ENCODE results near the gene LRP1.

The LRP1 gene

DNA sequence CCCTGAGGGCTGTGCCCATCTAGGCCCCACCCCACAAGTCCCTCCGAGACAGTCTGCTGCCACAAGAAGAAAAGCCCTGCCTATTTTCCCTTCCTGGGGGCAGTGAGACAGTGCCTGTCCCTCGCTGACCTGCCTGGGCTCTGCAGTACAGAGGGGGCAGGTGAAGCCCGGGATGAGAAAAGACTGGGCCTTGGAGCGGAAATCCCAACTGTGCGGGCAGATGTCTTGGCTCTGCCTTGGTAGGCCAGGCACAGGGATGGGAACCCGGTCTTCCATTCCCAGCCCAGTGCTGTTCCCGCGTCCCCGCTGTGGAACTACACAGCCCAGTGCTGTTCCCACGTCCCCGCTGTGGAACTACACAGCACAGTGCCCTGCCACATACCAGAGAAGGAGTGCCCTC is 75.5 kb downstream of the LRP1 start:
- Histone ChIP-seq H3K4me3 (no peak overlapping the region), H3K4me1 (no peaks in the 10 kb centered on the region), H3K36me3 (replicated peaks) (no peaks in the 10 kb centered on the region; the same call in none of the 2 replicates), H3K27me3 (ENCODE audit: low read depth) (no peaks in the 10 kb centered on the region), H3K9me3 (no peaks in the 10 kb centered on the region)
- in situ Hi-C loops (cut with MboI; ENCODE audit: low sequenced_read_pairs), result no loop called here
- DNase-seq (ENCODE audit: low spot score in 2 of 2), result no peak

GRCh38 chr12:57204454-57204853 is 76.2 kb downstream of the LRP1 start:
- H3K9me3 ChIP-seq, result no peaks in the 10 kb centered on the region
- in situ Hi-C loops (cut with MboI; ENCODE audit: low sequenced_read_pairs), result no loop called here
- no peak overlapping the region for H3K4me3 ChIP-seq
- no peaks in the 10 kb centered on the region for H3K4me1 ChIP-seq
- H3K27me3 ChIP-seq (ENCODE audit: low read depth), result no peaks in the 10 kb centered on the region
- no peaks in the 10 kb centered on the region; the same call in none of the 2 replicates for H3K36me3 ChIP-seq (replicated peaks)
- no peak for DNase-seq (ENCODE audit: low spot score in 2 of 2)

DNA sequence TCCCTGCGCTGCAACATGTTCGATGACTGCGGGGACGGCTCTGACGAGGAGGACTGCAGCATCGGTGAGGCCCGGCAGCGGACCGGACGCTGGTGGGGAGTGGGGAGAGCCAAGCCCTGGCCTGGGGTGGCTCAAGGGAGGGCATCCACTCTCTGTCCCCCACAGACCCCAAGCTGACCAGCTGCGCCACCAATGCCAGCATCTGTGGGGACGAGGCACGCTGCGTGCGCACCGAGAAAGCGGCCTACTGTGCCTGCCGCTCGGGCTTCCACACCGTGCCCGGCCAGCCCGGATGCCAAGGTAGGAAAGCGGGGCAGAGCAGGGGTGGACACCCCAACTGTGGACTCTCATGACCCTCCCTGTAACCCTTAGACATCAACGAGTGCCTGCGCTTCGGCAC is 76.9 kb downstream of the LRP1 start:
- no peaks in the 10 kb centered on the region for H3K27me3 ChIP-seq (ENCODE audit: low read depth)
- in situ Hi-C loops (cut with MboI; ENCODE audit: low sequenced_read_pairs), result no loop called here
- no peaks in the 10 kb centered on the region for H3K9me3 ChIP-seq
- H3K4me3 ChIP-seq, result no peak overlapping the region
- H3K36me3 ChIP-seq (replicated peaks), result no peaks in the 10 kb centered on the region; the same call in none of the 2 replicates
- DNase-seq (ENCODE audit: low spot score in 2 of 2), result no peak
- H3K4me1 ChIP-seq, result no peaks in the 10 kb centered on the region

- H3K9me3 ChIP-seq, result no peaks in the 10 kb centered on the region
- H3K36me3 ChIP-seq (replicated peaks), result no peaks in the 10 kb centered on the region; the same call in none of the 2 replicates
Measured at GRCh38 chr12:57205931-57206330, 77.6 kb downstream of the LRP1 start.

GRCh38 chr12:57207731-57208630 is 79.7 kb downstream of the LRP1 start:
- in situ Hi-C loops (cut with MboI; ENCODE audit: low sequenced_read_pairs), result no loop called here
- Histone ChIP-seq H3K4me1 (no peaks in the 10 kb centered on the region), H3K27me3 (ENCODE audit: low read depth) (no peaks in the 10 kb centered on the region), H3K4me3 (no peak overlapping the region), H3K9me3 (no peaks in the 10 kb centered on the region), H3K36me3 (replicated peaks) (peaks cover 4% of the 10 kb centered on the region)
- DNase-seq (ENCODE audit: low spot score in 2 of 2), result no peak

More at GRCh38 chr12:57205931-57206330, 77.6 kb downstream of the LRP1 start:
- H3K4me1 ChIP-seq, result no peaks in the 10 kb centered on the region
- H3K4me3 ChIP-seq, result no peak overlapping the region
- in situ Hi-C loops (cut with MboI; ENCODE audit: low sequenced_read_pairs), result no loop called here
- no peak for DNase-seq (ENCODE audit: low spot score in 2 of 2)
- no peaks in the 10 kb centered on the region for H3K27me3 ChIP-seq (ENCODE audit: low read depth)

DNA sequence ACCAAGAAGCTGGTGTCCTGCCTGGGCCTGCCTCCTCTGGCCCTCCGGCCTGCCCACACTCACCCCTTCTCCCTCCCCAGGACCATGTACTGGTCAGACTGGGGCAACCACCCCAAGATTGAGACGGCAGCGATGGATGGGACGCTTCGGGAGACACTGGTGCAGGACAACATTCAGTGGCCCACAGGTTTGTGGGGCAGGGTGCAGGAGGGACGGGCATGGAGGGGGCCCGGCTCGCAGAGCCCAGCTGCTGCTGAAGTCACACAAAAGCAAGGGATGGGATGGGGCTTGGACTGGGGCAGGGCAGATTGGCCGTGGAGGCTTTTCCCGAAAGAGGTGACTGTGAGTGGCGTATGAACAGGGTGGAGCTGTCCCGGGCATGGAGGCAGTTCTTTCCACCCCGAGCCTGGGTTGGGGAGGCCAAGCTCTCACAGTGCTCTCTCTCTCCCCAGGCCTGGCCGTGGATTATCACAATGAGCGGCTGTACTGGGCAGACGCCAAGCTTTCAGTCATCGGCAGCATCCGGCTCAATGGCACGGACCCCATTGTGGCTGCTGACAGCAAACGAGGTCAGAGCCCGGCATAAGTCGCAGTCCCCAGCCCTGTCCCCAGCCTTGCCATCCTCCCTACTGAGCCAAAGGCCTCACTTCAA is 80.5 kb downstream of the LRP1 start:
- H3K4me3 ChIP-seq, result no peak overlapping the region
- no peak for DNase-seq (ENCODE audit: low spot score in 2 of 2)
- H3K4me1 ChIP-seq, result peaks cover 3% of the 10 kb centered on the region
- peaks cover 4% of the 10 kb centered on the region for H3K36me3 ChIP-seq (replicated peaks)
- in situ Hi-C loops (cut with MboI; ENCODE audit: low sequenced_read_pairs), result no loop called here
- H3K27me3 ChIP-seq (ENCODE audit: low read depth), result no peaks in the 10 kb centered on the region
- H3K9me3 ChIP-seq, result no peaks in the 10 kb centered on the region

GRCh38 chr12:57209916-57210315 is 81.6 kb downstream of the LRP1 start:
- DNase-seq (ENCODE audit: low spot score in 2 of 2), result no peak
- H3K4me1 ChIP-seq, result peaks cover 6% of the 10 kb centered on the region
- peaks cover 1% of the 10 kb centered on the region for H3K27me3 ChIP-seq (ENCODE audit: low read depth)
- in situ Hi-C loops (cut with MboI; ENCODE audit: low sequenced_read_pairs), result no loop called here
- peaks cover 4% of the 10 kb centered on the region; the same call in 1 of the 2 replicates for H3K36me3 ChIP-seq (replicated peaks)
- no peaks in the 10 kb centered on the region for H3K9me3 ChIP-seq
- no peak overlapping the region for H3K4me3 ChIP-seq

GRCh38 chr12:57210461-57210860 is 82.2 kb downstream of the LRP1 start:
- peaks cover 4% of the 10 kb centered on the region; the same call in 1 of the 2 replicates for H3K36me3 ChIP-seq (replicated peaks)
- peaks cover 5% of the 10 kb centered on the region for H3K27me3 ChIP-seq (ENCODE audit: low read depth)
- H3K4me3 ChIP-seq, result no peak overlapping the region
- in situ Hi-C loops (cut with MboI; ENCODE audit: low sequenced_read_pairs), result no loop called here
- peaks cover 6% of the 10 kb centered on the region for H3K4me1 ChIP-seq
- no peak for DNase-seq (ENCODE audit: low spot score in 2 of 2)
- no peaks in the 10 kb centered on the region for H3K9me3 ChIP-seq

GRCh38 chr12:57210926-57211692 is 82.8 kb downstream of the LRP1 start:
- peaks cover 4% of the 10 kb centered on the region; the same call in 1 of the 2 replicates for H3K36me3 ChIP-seq (replicated peaks)
- no peak for DNase-seq (ENCODE audit: low spot score in 2 of 2)
- in situ Hi-C loops (cut with MboI; ENCODE audit: low sequenced_read_pairs), result no loop called here
- peaks cover 6% of the 10 kb centered on the region for H3K4me1 ChIP-seq
- H3K27me3 ChIP-seq (ENCODE audit: low read depth), result peaks cover 11% of the 10 kb centered on the region
- H3K9me3 ChIP-seq, result no peaks in the 10 kb centered on the region
- H3K4me3 ChIP-seq, result no peak overlapping the region

DNA sequence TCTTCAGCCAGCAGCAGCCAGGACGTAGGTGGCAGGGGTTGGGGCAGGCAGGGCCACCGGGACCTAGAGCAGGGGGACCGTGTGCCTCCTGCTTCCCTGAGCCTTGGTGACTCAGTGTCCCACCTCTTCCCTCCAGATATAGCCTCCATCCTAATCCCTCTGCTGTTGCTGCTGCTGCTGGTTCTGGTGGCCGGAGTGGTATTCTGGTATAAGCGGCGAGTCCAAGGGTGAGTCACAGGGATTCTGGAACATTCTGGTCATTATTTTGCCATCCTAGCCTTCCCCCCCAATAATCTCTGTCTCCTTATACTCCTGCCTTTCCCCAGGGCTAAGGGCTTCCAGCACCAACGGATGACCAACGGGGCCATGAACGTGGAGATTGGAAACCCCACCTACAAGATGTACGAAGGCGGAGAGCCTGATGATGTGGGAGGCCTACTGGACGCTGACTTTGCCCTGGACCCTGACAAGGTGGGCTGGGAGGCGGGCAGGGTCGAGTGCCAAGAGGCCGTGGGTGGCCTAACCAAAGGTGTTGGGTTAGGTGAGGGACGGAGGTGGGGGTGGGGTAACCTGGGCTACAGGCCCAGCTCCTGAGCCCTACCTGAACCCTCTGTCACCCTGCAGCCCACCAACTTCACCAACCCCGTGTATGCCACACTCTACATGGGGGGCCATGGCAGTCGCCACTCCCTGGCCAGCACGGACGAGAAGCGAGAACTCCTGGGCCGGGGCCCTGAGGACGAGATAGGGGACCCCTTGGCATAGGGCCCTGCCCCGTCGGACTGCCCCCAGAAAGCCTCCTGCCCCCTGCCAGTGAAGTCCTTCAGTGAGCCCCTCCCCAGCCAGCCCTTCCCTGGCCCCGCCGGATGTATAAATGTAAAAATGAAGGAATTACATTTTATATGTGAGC is 83.8 kb downstream of the LRP1 start:
- in situ Hi-C loops (cut with MboI; ENCODE audit: low sequenced_read_pairs), result no loop called here
- Histone ChIP-seq H3K4me3 (no peak overlapping the region), H3K9me3 (no peaks in the 10 kb centered on the region), H3K27me3 (ENCODE audit: low read depth) (peaks cover 11% of the 10 kb centered on the region), H3K36me3 (replicated peaks) (peaks cover 4% of the 10 kb centered on the region; the same call in 1 of the 2 replicates), H3K4me1 (peaks cover 6% of the 10 kb centered on the region)
- no peak for DNase-seq (ENCODE audit: low spot score in 2 of 2)

DNA sequence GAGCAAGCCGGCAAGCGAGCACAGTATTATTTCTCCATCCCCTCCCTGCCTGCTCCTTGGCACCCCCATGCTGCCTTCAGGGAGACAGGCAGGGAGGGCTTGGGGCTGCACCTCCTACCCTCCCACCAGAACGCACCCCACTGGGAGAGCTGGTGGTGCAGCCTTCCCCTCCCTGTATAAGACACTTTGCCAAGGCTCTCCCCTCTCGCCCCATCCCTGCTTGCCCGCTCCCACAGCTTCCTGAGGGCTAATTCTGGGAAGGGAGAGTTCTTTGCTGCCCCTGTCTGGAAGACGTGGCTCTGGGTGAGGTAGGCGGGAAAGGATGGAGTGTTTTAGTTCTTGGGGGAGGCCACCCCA is 84.4 kb downstream of the LRP1 start:
- peaks cover 4% of the 10 kb centered on the region; the same call in 1 of the 2 replicates for H3K36me3 ChIP-seq (replicated peaks)
- H3K27me3 ChIP-seq (ENCODE audit: low read depth), result peaks cover 11% of the 10 kb centered on the region
- H3K9me3 ChIP-seq, result no peaks in the 10 kb centered on the region
- in situ Hi-C loops (cut with MboI; ENCODE audit: low sequenced_read_pairs), result no loop called here
- no peak overlapping the region for H3K4me3 ChIP-seq
- DNase-seq (ENCODE audit: low spot score in 2 of 2), result no peak
- H3K4me1 ChIP-seq, result peaks cover 12% of the 10 kb centered on the region

- Histone ChIP-seq H3K4me3 (no peak overlapping the region), H3K36me3 (replicated peaks) (peaks cover 4% of the 10 kb centered on the region; the same call in 1 of the 2 replicates), H3K27me3 (ENCODE audit: low read depth) (peaks cover 11% of the 10 kb centered on the region), H3K4me1 (peaks cover 14% of the 10 kb centered on the region), H3K9me3 (no peaks in the 10 kb centered on the region)
- in situ Hi-C loops (cut with MboI; ENCODE audit: low sequenced_read_pairs), result no loop called here
- peak; percentile 61 to 90 for DNase-seq (ENCODE audit: low spot score in 2 of 2)
Measured at GRCh38 chr12:57213058-57213715, 84.9 kb downstream of the LRP1 start.

Measured in HAP-1 (cell line).